GM12878 (cell line): ENCODE results near the gene AMPD3. TPM values are rescaled to one million over a fixed set of nuclear protein-coding genes. Genes with fewer than 3 reads are reported as not detected.

Experiments used
- ATAC-seq: fragments of 200-7000 bp; cut with Tn5 transposase; 3 replicates; pipeline ENCODE4 v1.9.1; 2020; ENCODE audit warnings: mild to moderate bottlenecking, moderate library complexity
- BruUV-seq: library from RNA; stranded (reverse); fragments of 400-500 nt; replicated peaks from 2 replicates; lab custom pipeline; 2021; lab: Mats Ljungman, UMichigan
- CTCF ChIA-PET: fragments of 300-600 bp; sonication (Branson Sonifier 250); formaldehyde crosslinking; extraction: SDS; loops from one replicate; lab custom pipeline; 2021; ENCODE audit warnings: inconsistent platforms; lab: Yijun Ruan, JAX
- POLR2A ChIA-PET: fragments of 350-600 bp; formaldehyde crosslinking; extraction: SDS; loops from one replicate; lab custom pipeline; 2021; ENCODE audit warnings: inconsistent platforms; lab: Charles Lee
- RAD21 ChIA-PET: fragments of 300-600 bp; sonication (Branson Sonifier 250); formaldehyde crosslinking; loops from one replicate; lab custom pipeline; 2023; ENCODE audit warnings: antibody characterized with exemption; ENCODE audit not compliant: unreplicated experiment; lab: Charles Lee
- SMC1A ChIA-PET: fragments of 300-600 bp; sonication (Branson Sonifier 250); formaldehyde crosslinking; loops from one replicate; lab custom pipeline; 2023; ENCODE audit not compliant: unreplicated experiment, uncharacterized antibody; lab: Charles Lee
- DNase-seq: peaks from one replicate; pipeline ENCODE4 v3.0.0-alpha.2; 2011; ENCODE audit warnings: low read depth, low spot score
- FAIRE-seq: peaks from 3 replicates; lab custom pipeline; 2011; peaks lifted over from hg19 to GRCh38; lab: Jason Lieb, UNC
- H2AFZ ChIP-seq: 2 replicates; pipeline ENCODE4 v1.6.0; 2011; ENCODE audit warnings: low read depth, low read length, control low read depth; ENCODE audit not compliant: control insufficient read depth
- H3K27ac ChIP-seq: 2 replicates; pipeline ENCODE4 v1.5.1; 2011; ENCODE audit warnings: control low read depth; ENCODE audit not compliant: control insufficient read depth, insufficient read depth
- H3K27me3 ChIP-seq, 2 experiments: replicated peaks in 1 of 2; 2 replicates each; pipeline versions ENCODE4 v1.6.0 to v1.6.1; 2011; ENCODE audit warnings: low read length in 1 of 2; ENCODE audit not compliant: control insufficient read depth in 2 of 2, insufficient read depth in 2 of 2
- H3K36me3 ChIP-seq, 2 experiments: 2 replicates each; pipeline ENCODE4 v1.5.1; 2011; ENCODE audit warnings: low read length in 1 of 2; ENCODE audit not compliant: control insufficient read depth in 2 of 2, insufficient read depth in 2 of 2
- H3K4me1 ChIP-seq: 2 replicates; pipeline ENCODE4 v1.6.1; 2011; ENCODE audit warnings: mild to moderate bottlenecking, low read length, moderate library complexity, mixed read lengths; ENCODE audit not compliant: control insufficient read depth, insufficient read depth
- H3K4me2 ChIP-seq: 2 replicates; pipeline ENCODE4 v1.6.0; 2011; ENCODE audit warnings: control low read depth; ENCODE audit not compliant: control insufficient read depth, insufficient read depth
- H3K4me3 ChIP-seq: fragments of 200-600 bp; sonication (generic); 2 replicates; pipeline ENCODE4 v1.5.1; 2016
- H3K79me2 ChIP-seq: 2 replicates; pipeline ENCODE4 v1.6.0; 2011; ENCODE audit warnings: low read length; ENCODE audit not compliant: control insufficient read depth, insufficient read depth
- H3K9ac ChIP-seq: 2 replicates; pipeline ENCODE4 v1.8.0; 2011; ENCODE audit warnings: low read length, control low read depth, mixed read lengths; ENCODE audit not compliant: control insufficient read depth, insufficient read depth
- H3K9me3 ChIP-seq: replicated peaks from 3 replicates; pipeline ENCODE4 v1.5.1; 2011; ENCODE audit warnings: mild to moderate bottlenecking, low read length; ENCODE audit not compliant: control insufficient read depth, insufficient read depth
- H4K20me1 ChIP-seq: 2 replicates; pipeline ENCODE4 v1.6.0; 2011; ENCODE audit not compliant: control insufficient read depth, insufficient read depth
- CHD2 ChIP-seq: IDR thresholded peaks from 2 replicates; pipeline ENCODE4 v1.6.1; 2011; ENCODE audit warnings: low read depth, low read length, improper control_type of control experiment, borderline replicate concordance
- CHD4 ChIP-seq: fragments of 200-600 bp; sonication (generic); IDR thresholded peaks from 2 replicates; pipeline ENCODE4 v1.6.1; 2016; ENCODE audit warnings: mild to moderate bottlenecking
- NR2F1 ChIP-seq: fragments of 450-650 bp; conservative IDR thresholded peaks from 2 replicates; pipeline ENCODE4 v1.6.1; 2017; ENCODE audit warnings: mild to moderate bottlenecking
- PKNOX1 ChIP-seq: fragments of 450-650 bp; IDR thresholded peaks from 2 replicates; pipeline ENCODE4 v1.6.1; 2016; ENCODE audit warnings: mild to moderate bottlenecking
- SRF ChIP-seq, 2 experiments: IDR thresholded peaks; 2 replicates each; pipeline ENCODE4 v1.6.1; 2011; ENCODE audit warnings: low read depth in 2 of 2, low read length in 2 of 2, mild to moderate bottlenecking in 1 of 2, moderate library complexity in 1 of 2
- ZBED1 ChIP-seq: IDR thresholded peaks from 2 replicates; pipeline ENCODE4 v1.6.1; 2016; ENCODE audit warnings: borderline replicate concordance
- ZBTB33 ChIP-seq: fragments of 450-650 bp; IDR thresholded peaks from 2 replicates; pipeline ENCODE4 v1.6.1; 2017; ENCODE audit warnings: mild to moderate bottlenecking
- WGBS: methylation state at CpG from one replicate; pipeline ENCODE4 v1.1.6; 2016; ENCODE audit warnings: low lambda C conversion rate; ENCODE audit not compliant: insufficient replicate concordance, insufficient coverage; ENCODE audit errors: missing lambda C conversion rate; 5-methylcytosine and 5-hydroxymethylcytosine counted together
- in situ Hi-C: fragments of 300-500 bp; cut with MboI; formaldehyde crosslinking; loops from 9 replicates; pipeline ENCODE4 v1.14.3; 2018; ENCODE audit warnings: mixed read lengths
- intact Hi-C: fragments of 100-400 bp; cut with micrococcal nuclease; formaldehyde crosslinking; loops from one replicate; pipeline ENCODE4 v1.14.2; 2022; ENCODE audit not compliant: unreplicated experiment
- polyA plus RNA-seq, 11 experiments: library from polyadenylated mRNA; depleted of rRNA in 4 of 11; unstranded in 6 of 11; stranded (reverse) in 5 of 11; fragments of >200 nt; fragmentation: Nextera tagmentation in 4 of 11; fragmentation: Illumina TruSeq in 1 of 11; extraction: Ambion mirVana in 4 of 11; extraction: Trizol in 1 of 11; gene quantifications; 1 replicate in 1 of 11; 2 replicates in 10 of 11; pipeline versions ENCODE4 v1.2.1 to v1.2.3, GENCODE V29; 2011 to 2016; ENCODE audit warnings: inconsistent platforms in 2 of 11, missing spikeins in 2 of 11, low read depth in 1 of 11
- total RNA-seq, 4 experiments: library from RNA; depleted of rRNA in 3 of 4; stranded (reverse); fragments of >200 nt in 3 of 4; fragmentation: Illumina TruSeq in 1 of 4; extraction: Trizol in 1 of 4; gene quantifications; 2 replicates each; pipeline versions ENCODE4 v1.2.1 to v1.2.3, GENCODE V29; 2013 to 2021
- TF ChIP-seq, protein P1 (sequence below): fragments of 450-650 bp; IDR thresholded peaks from 2 replicates; pipeline ENCODE4 v1.6.1; 2017; ENCODE audit warnings: mild to moderate bottlenecking, moderate library complexity

The AMPD3 gene
- total and polyA plus RNA-seq, 10 of the 15 experiments (the other 5 are each of a cell fraction or from before 2014, with no cell fraction given): 5.6 to 28.6 (median 15.9) TPM

DNA sequence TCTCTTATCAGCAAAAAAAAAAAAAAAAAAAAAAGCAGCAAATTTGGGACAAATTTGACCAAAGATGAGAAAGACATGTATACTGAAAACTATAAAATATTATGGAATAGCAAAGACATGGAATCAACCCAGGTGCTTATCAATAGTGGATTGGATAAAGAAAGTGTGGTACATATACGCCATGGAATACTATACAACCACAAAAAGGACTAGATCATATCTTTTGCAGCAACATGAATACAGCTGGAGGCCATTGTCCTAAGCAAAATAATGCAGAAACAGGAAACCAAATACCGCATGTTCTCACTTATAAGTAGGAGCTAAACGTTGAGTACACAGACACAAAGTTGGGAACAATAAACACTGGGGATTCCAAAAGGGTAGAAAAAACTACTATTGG, 87.7 kb downstream of the AMPD3 start:
- Histone ChIP-seq H3K4me1 (peaks cover 5% of the 10 kb centered on the region), H3K79me2 (no peaks in the 10 kb centered on the region), H3K9ac (no peak overlapping the region), H4K20me1 (no peaks in the 10 kb centered on the region), H3K4me2 (no peak overlapping the region), H3K9me3 (no peaks in the 10 kb centered on the region; the same call in 2 of the 3 replicates), H3K27me3 (peaks cover 0 to 5% of the 10 kb centered on the region in 2 experiments; a peak in 1 of 4 replicates), H2AFZ (no peak overlapping the region), H3K27ac (no peak overlapping the region), H3K36me3 (no peaks in the 10 kb centered on the region), H3K4me3 (no peak overlapping the region)
- RAD21 ChIA-PET: no interaction called here
- no TSS peak for BruUV-seq
- POLR2A ChIA-PET: no interaction called here
- no peak for DNase-seq
- SMC1A ChIA-PET: interaction anchor here (0.7 to 4.9 kb wide), 4 partner anchors 10 to 305 kb away, joined by 4 to 25 read pairs (median 6); no protein-coding TSS in a partner anchor
- no peak for FAIRE-seq
- TF ChIP-seq PKNOX1: no peak
- ATAC-seq: no peak
- CTCF ChIA-PET: interaction anchor here (1.2 to 3.5 kb wide), 9 partner anchors 22 to 181 kb away, joined by 3 to 36 read pairs (median 9); partner anchors contain the start of gene AMPD3
- WGBS: 31% methylated on average over 3 of the region's 3 CpGs
- intact Hi-C loops (loop anchor here (5.0 kb wide), 1 partner anchor 85 kb away; the partner anchor contains the start of gene AMPD3), in situ Hi-C loops (no loop called here)

GRCh38 chr11:10543782-10544181, 88.7 kb downstream of the AMPD3 start:
- peaks cover 0 to 5% of the 10 kb centered on the region in 2 experiments; a peak in 1 of 4 replicates for H3K27me3 ChIP-seq
- CTCF ChIA-PET: interaction anchor here (0.6 kb wide), 1 partner anchor 1231 kb away, joined by 4 read pairs; no protein-coding TSS in a partner anchor
- DNase-seq (no peak), FAIRE-seq (no peak), ATAC-seq (no peak)
- BruUV-seq: no TSS peak
- RAD21 ChIA-PET: no interaction called here
- no peak overlapping the region for H3K4me3 ChIP-seq
- peaks cover 5% of the 10 kb centered on the region for H3K4me1 ChIP-seq
- SMC1A ChIA-PET: interaction anchor here (2.2 to 4.9 kb wide), 2 partner anchors 11 to 130 kb away, joined by 6 to 25 read pairs; no protein-coding TSS in a partner anchor
- no peaks in the 10 kb centered on the region for H3K79me2 ChIP-seq
- H3K36me3 ChIP-seq: no peaks in the 10 kb centered on the region
- POLR2A ChIA-PET: interaction anchor here (0.6 kb wide), 1 partner anchor 49 kb away, joined by 3 read pairs; no protein-coding TSS in a partner anchor
- no peaks in the 10 kb centered on the region for H4K20me1 ChIP-seq
- H2AFZ ChIP-seq: no peak overlapping the region
- no peak overlapping the region for H3K9ac ChIP-seq
- no peak overlapping the region for H3K4me2 ChIP-seq
- no peak overlapping the region for H3K27ac ChIP-seq
- in situ Hi-C loops (no loop called here), intact Hi-C loops (loop anchor here (5.0 kb wide), 1 partner anchor 86 kb away; the partner anchor contains the start of gene AMPD3)
- H3K9me3 ChIP-seq: no peaks in the 10 kb centered on the region; the same call in 2 of the 3 replicates
- 84% methylated on average over 14 of the region's 14 CpGs for WGBS
- no peak for TF ChIP-seq NR2F1
- TF ChIP-seq ZBTB33: no peak
- TF ChIP-seq ZBED1: no peak
- TF ChIP-seq CHD2: no peak
- TF ChIP-seq SRF (IDR thresholded peaks at IDR 0.05; ENCODE audit: low read depth in 2 of 2, low read length in 2 of 2): no peak
- no peak for TF ChIP-seq CHD4
- TF ChIP-seq, protein P1, sequence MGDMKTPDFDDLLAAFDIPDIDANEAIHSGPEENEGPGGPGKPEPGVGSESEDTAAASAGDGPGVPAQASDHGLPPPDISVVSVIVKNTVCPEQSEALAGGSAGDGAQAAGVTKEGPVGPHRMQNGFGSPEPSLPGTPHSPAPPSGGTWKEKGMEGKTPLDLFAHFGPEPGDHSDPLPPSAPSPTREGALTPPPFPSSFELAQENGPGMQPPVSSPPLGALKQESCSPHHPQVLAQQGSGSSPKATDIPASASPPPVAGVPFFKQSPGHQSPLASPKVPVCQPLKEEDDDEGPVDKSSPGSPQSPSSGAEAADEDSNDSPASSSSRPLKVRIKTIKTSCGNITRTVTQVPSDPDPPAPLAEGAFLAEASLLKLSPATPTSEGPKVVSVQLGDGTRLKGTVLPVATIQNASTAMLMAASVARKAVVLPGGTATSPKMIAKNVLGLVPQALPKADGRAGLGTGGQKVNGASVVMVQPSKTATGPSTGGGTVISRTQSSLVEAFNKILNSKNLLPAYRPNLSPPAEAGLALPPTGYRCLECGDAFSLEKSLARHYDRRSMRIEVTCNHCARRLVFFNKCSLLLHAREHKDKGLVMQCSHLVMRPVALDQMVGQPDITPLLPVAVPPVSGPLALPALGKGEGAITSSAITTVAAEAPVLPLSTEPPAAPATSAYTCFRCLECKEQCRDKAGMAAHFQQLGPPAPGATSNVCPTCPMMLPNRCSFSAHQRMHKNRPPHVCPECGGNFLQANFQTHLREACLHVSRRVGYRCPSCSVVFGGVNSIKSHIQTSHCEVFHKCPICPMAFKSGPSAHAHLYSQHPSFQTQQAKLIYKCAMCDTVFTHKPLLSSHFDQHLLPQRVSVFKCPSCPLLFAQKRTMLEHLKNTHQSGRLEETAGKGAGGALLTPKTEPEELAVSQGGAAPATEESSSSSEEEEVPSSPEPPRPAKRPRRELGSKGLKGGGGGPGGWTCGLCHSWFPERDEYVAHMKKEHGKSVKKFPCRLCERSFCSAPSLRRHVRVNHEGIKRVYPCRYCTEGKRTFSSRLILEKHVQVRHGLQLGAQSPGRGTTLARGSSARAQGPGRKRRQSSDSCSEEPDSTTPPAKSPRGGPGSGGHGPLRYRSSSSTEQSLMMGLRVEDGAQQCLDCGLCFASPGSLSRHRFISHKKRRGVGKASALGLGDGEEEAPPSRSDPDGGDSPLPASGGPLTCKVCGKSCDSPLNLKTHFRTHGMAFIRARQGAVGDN: no peak
